ENCODE results near the gene SCG3.

The SCG3 gene

DNA sequence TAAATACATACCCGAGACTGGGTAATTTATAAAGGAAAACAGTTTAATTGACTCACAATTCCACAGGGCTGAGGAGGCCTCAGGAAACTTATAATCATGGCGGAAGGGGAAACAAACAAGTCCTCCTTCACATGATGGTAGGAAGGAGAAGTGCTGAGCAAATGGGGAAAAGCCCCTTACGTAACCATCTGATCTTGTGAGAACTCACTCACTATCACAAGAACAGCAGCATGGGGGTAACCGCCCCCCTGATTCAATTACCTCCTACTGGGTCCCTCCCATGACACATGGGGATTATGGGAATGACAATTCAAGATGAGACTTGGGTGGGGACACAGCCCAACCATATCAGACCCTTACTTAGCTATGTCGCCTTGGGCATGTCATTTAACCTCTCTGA lies 27.7 kb downstream of the SCG3 start:
- Histone ChIP-seq H3K23ac (ENCODE audit: low read depth, low read length, poor library complexity) (no peak overlapping the region), H4K8ac (ENCODE audit: low read depth, low read length) (no peak overlapping the region), H2BK15ac (ENCODE audit: low read length) (no peak overlapping the region), H3K27ac (replicated peaks; ENCODE audit: low read length) (no peak overlapping the region), H3K79me1 (ENCODE audit: low read depth, low read length) (no peaks in the 10 kb centered on the region), H3K9me3 (replicated peaks in 1 of 2; ENCODE audit: control insufficient read depth in 2 of 2, insufficient read depth in 1 of 2, low read depth in 1 of 2, low read length in 2 of 2) (no peaks in the 10 kb centered on the region), H2AFZ (ENCODE audit: low read length) (no peak overlapping the region), H3K9ac (ENCODE audit: low read depth, low read length, poor library complexity) (no peak overlapping the region), H2BK5ac (ENCODE audit: low read length) (no peak overlapping the region), H2AK5ac (ENCODE audit: low read depth, low read length) (no peak overlapping the region), H3K4ac (ENCODE audit: low read length) (no peak overlapping the region), H3K36me3 (replicated peaks in 1 of 2; ENCODE audit: control insufficient read depth in 2 of 2, insufficient read depth in 2 of 2, low read length in 2 of 2) (no peaks in the 10 kb centered on the region), H3K27me3 (ENCODE audit: control insufficient read depth in 3 of 3, insufficient read depth in 3 of 3, low read depth in 1 of 3, low read length in 3 of 3) (no peaks in the 10 kb centered on the region), H3K4me2 (ENCODE audit: insufficient read depth, low read length, poor library complexity, severe bottlenecking) (no peak overlapping the region), H3K4me1 (ENCODE audit: control insufficient read depth in 2 of 2, insufficient read depth in 1 of 2, low read depth in 1 of 2, low read length in 2 of 2) (no peaks in the 10 kb centered on the region), H4K91ac (ENCODE audit: low read depth, low read length, poor library complexity) (no peak overlapping the region), H3K18ac (ENCODE audit: low read length) (no peak overlapping the region), H2BK120ac (ENCODE audit: low read depth, low read length) (no peak overlapping the region), H3K4me3 (ENCODE audit: low read length in 2 of 2) (no peak overlapping the region), H3K14ac (ENCODE audit: low read length) (no peak overlapping the region), H2BK12ac (ENCODE audit: low read length) (no peak overlapping the region)
- DNase-seq (ENCODE audit: low spot score) = no peak
- no CpG with 5 or more reads among the region's 5 CpGs for WGBS, 2 donors (ENCODE audit: extremely low coverage in 2 of 2, insufficient read length in 2 of 2, insufficient replicate concordance in 1 of 2)

DNA sequence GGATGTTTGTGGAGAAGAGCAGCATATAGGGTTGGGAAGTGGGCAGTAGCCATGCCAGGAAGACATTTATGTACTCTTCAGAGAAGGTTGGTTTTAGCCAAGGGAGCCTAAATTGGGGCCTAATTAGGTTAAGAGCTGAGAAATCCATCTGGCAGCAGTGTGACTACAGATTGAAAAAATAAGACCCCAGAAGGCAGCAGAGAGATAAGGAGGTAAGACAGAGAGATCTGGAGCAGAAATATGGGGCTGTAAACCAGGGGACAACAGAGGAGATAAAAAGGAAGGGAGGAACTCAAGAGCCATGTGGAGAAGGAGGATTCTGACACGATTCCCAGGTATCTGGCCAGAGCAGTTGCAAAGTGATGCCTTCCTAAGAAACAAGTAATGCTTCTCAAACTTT lies 32.9 kb downstream of the SCG3 start:
- Histone ChIP-seq H3K18ac (ENCODE audit: low read length) (no peak overlapping the region), H3K9ac (ENCODE audit: low read depth, low read length, poor library complexity) (no peak overlapping the region), H3K9me3 (replicated peaks in 1 of 2; ENCODE audit: control insufficient read depth in 2 of 2, insufficient read depth in 1 of 2, low read depth in 1 of 2, low read length in 2 of 2) (no peaks in the 10 kb centered on the region), H3K79me1 (ENCODE audit: low read depth, low read length) (no peaks in the 10 kb centered on the region), H2BK120ac (ENCODE audit: low read depth, low read length) (no peak overlapping the region), H3K14ac (ENCODE audit: low read length) (no peak overlapping the region), H3K27me3 (ENCODE audit: control insufficient read depth in 3 of 3, insufficient read depth in 3 of 3, low read depth in 1 of 3, low read length in 3 of 3) (no peaks in the 10 kb centered on the region), H3K36me3 (replicated peaks in 1 of 2; ENCODE audit: control insufficient read depth in 2 of 2, insufficient read depth in 2 of 2, low read length in 2 of 2) (no peaks in the 10 kb centered on the region), H3K4me3 (ENCODE audit: low read length in 2 of 2) (no peak overlapping the region), H2AFZ (ENCODE audit: low read length) (no peak overlapping the region), H2BK15ac (ENCODE audit: low read length) (no peak overlapping the region), H2BK12ac (ENCODE audit: low read length) (no peak overlapping the region), H4K91ac (ENCODE audit: low read depth, low read length, poor library complexity) (no peak overlapping the region), H2BK5ac (ENCODE audit: low read length) (no peak overlapping the region), H3K4ac (ENCODE audit: low read length) (no peak overlapping the region), H4K8ac (ENCODE audit: low read depth, low read length) (no peak overlapping the region), H3K27ac (replicated peaks; ENCODE audit: low read length) (no peak overlapping the region), H3K4me1 (ENCODE audit: control insufficient read depth in 2 of 2, insufficient read depth in 1 of 2, low read depth in 1 of 2, low read length in 2 of 2) (peaks cover 3 to 7% of the 10 kb centered on the region in 2 donors), H2AK5ac (ENCODE audit: low read depth, low read length) (no peak overlapping the region), H3K23ac (ENCODE audit: low read depth, low read length, poor library complexity) (no peak overlapping the region), H3K4me2 (ENCODE audit: insufficient read depth, low read length, poor library complexity, severe bottlenecking) (no peak overlapping the region)
- WGBS, 2 donors (ENCODE audit: extremely low coverage in 2 of 2, insufficient read length in 2 of 2, insufficient replicate concordance in 1 of 2) = no CpG with 5 or more reads among the region's 1 CpG
- no peak for DNase-seq (ENCODE audit: low spot score)

DNA sequence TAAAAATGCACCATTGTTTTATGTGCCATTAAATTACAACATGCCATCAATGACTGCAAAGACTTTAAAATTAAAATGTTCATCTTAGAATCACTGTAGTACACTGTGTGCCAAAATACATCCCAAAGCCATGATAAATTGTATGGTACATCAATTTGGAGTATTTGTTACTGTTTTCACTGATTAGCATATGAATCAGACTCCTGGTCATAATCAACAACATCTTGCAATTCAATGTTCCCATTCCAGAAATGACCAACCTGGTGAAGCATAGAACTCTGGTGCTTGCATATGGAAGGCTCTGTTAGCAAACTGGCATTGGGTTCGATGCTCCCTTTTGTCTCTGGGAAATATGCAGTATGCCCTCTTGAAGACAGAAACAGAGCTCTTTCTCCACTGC lies 33.6 kb downstream of the SCG3 start:
- Histone ChIP-seq H2AFZ (ENCODE audit: low read length) (no peak overlapping the region), H3K9ac (ENCODE audit: low read depth, low read length, poor library complexity) (no peak overlapping the region), H3K4ac (ENCODE audit: low read length) (no peak overlapping the region), H2BK12ac (ENCODE audit: low read length) (no peak overlapping the region), H3K23ac (ENCODE audit: low read depth, low read length, poor library complexity) (no peak overlapping the region), H3K14ac (ENCODE audit: low read length) (no peak overlapping the region), H2BK15ac (ENCODE audit: low read length) (no peak overlapping the region), H3K18ac (ENCODE audit: low read length) (no peak overlapping the region), H3K27ac (replicated peaks; ENCODE audit: low read length) (no peak overlapping the region), H3K4me2 (ENCODE audit: insufficient read depth, low read length, poor library complexity, severe bottlenecking) (no peak overlapping the region), H3K4me1 (ENCODE audit: control insufficient read depth in 2 of 2, insufficient read depth in 1 of 2, low read depth in 1 of 2, low read length in 2 of 2) (peaks cover 3 to 7% of the 10 kb centered on the region in 2 donors), H3K9me3 (replicated peaks in 1 of 2; ENCODE audit: control insufficient read depth in 2 of 2, insufficient read depth in 1 of 2, low read depth in 1 of 2, low read length in 2 of 2) (no peaks in the 10 kb centered on the region), H4K8ac (ENCODE audit: low read depth, low read length) (no peak overlapping the region), H2AK5ac (ENCODE audit: low read depth, low read length) (no peak overlapping the region), H2BK120ac (ENCODE audit: low read depth, low read length) (no peak overlapping the region), H3K79me1 (ENCODE audit: low read depth, low read length) (no peaks in the 10 kb centered on the region), H3K4me3 (ENCODE audit: low read length in 2 of 2) (no peak overlapping the region), H3K36me3 (replicated peaks in 1 of 2; ENCODE audit: control insufficient read depth in 2 of 2, insufficient read depth in 2 of 2, low read length in 2 of 2) (no peaks in the 10 kb centered on the region), H3K27me3 (ENCODE audit: control insufficient read depth in 3 of 3, insufficient read depth in 3 of 3, low read depth in 1 of 3, low read length in 3 of 3) (no peaks in the 10 kb centered on the region), H4K91ac (ENCODE audit: low read depth, low read length, poor library complexity) (no peak overlapping the region), H2BK5ac (ENCODE audit: low read length) (no peak overlapping the region)
- WGBS, 2 donors (ENCODE audit: extremely low coverage in 2 of 2, insufficient read length in 2 of 2, insufficient replicate concordance in 1 of 2) = no CpG with 5 or more reads among the region's 1 CpG
- DNase-seq (ENCODE audit: low spot score) = no peak

DNA sequence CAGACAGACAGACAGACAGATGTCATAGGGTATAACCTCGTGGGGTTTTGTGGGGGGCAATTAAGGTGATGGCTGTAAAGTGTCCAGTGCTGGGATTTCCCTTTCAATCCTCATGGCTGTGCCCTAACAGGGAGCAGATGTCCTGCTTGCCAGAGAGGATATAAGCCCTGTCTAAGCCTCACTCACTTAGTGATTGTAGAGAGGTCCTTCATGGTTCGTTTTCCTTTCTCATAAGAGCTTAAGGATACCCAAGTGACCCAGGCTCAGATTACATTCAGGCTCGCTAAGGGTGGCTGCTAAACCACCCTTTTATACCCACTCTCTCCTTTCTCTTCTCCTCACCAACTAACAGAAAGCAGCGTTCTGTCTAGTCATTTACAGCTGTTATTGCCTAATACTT lies 36.9 kb downstream of the SCG3 start:
- no peak overlapping the region for H3K23ac ChIP-seq (ENCODE audit: low read depth, low read length, poor library complexity)
- H2BK5ac ChIP-seq (ENCODE audit: low read length) = no peak overlapping the region
- no peak overlapping the region for H3K27ac ChIP-seq (replicated peaks; ENCODE audit: low read length)
- H3K79me1 ChIP-seq (ENCODE audit: low read depth, low read length) = no peaks in the 10 kb centered on the region
- H2BK12ac ChIP-seq (ENCODE audit: low read length) = no peak overlapping the region
- H3K4me1 ChIP-seq (ENCODE audit: control insufficient read depth in 2 of 2, insufficient read depth in 1 of 2, low read depth in 1 of 2, low read length in 2 of 2) = peaks cover 3 to 13% of the 10 kb centered on the region in 2 donors
- H4K8ac ChIP-seq (ENCODE audit: low read depth, low read length) = no peak overlapping the region
- no peak overlapping the region for H3K4ac ChIP-seq (ENCODE audit: low read length)
- no peak overlapping the region for H2AFZ ChIP-seq (ENCODE audit: low read length)
- no peak overlapping the region for H3K4me2 ChIP-seq (ENCODE audit: insufficient read depth, low read length, poor library complexity, severe bottlenecking)
- H3K4me3 ChIP-seq (ENCODE audit: low read length in 2 of 2) = no peak overlapping the region
- H3K14ac ChIP-seq (ENCODE audit: low read length) = no peak overlapping the region
- H3K9me3 ChIP-seq (replicated peaks in 1 of 2; ENCODE audit: control insufficient read depth in 2 of 2, insufficient read depth in 1 of 2, low read depth in 1 of 2, low read length in 2 of 2) = no peaks in the 10 kb centered on the region
- no peak overlapping the region for H4K91ac ChIP-seq (ENCODE audit: low read depth, low read length, poor library complexity)
- no peak overlapping the region for H2BK120ac ChIP-seq (ENCODE audit: low read depth, low read length)
- no peaks in the 10 kb centered on the region for H3K36me3 ChIP-seq (replicated peaks in 1 of 2; ENCODE audit: control insufficient read depth in 2 of 2, insufficient read depth in 2 of 2, low read length in 2 of 2)
- H3K9ac ChIP-seq (ENCODE audit: low read depth, low read length, poor library complexity) = no peak overlapping the region
- no peaks in the 10 kb centered on the region for H3K27me3 ChIP-seq (ENCODE audit: control insufficient read depth in 3 of 3, insufficient read depth in 3 of 3, low read depth in 1 of 3, low read length in 3 of 3)
- WGBS, 2 donors (ENCODE audit: extremely low coverage in 2 of 2, insufficient read length in 2 of 2, insufficient replicate concordance in 1 of 2) = no CpG with 5 or more reads among the region's 4 CpGs
- no peak overlapping the region for H2BK15ac ChIP-seq (ENCODE audit: low read length)
- no peak overlapping the region for H3K18ac ChIP-seq (ENCODE audit: low read length)
- no peak overlapping the region for H2AK5ac ChIP-seq (ENCODE audit: low read depth, low read length)
- no peak for DNase-seq (ENCODE audit: low spot score)
